HEK293 (cell line): Measurements from ENCODE around the gene CACNA1C.

ENCODE experiments used
- AEBP2 ChIP-seq: fragments of 450-650 bp; formaldehyde crosslinking; IDR thresholded peaks from 2 replicates; pipeline ENCODE4 v1.5.1; 2016; ENCODE audit warnings: missing biosample characterization, missing genetic modification characterization, borderline replicate concordance
- ATF2 ChIP-seq: fragments of 450-650 bp; formaldehyde crosslinking; IDR thresholded peaks from 2 replicates; pipeline ENCODE4 v1.5.1; 2016; ENCODE audit warnings: missing biosample characterization, missing genetic modification characterization, low read depth
- EGR2 ChIP-seq: fragments of 450-650 bp; formaldehyde crosslinking; IDR thresholded peaks from 2 replicates; pipeline ENCODE4 v1.5.1; 2016; ENCODE audit warnings: low read depth, missing biosample characterization, missing genetic modification characterization
- GFI1B ChIP-seq: fragments of 450-650 bp; formaldehyde crosslinking; IDR thresholded peaks from 2 replicates; pipeline ENCODE4 v1.5.1; 2016; ENCODE audit warnings: missing biosample characterization, missing genetic modification characterization
- GLI4 ChIP-seq: fragments of 450-650 bp; formaldehyde crosslinking; IDR thresholded peaks from 2 replicates; pipeline ENCODE4 v1.5.1; 2016; ENCODE audit warnings: missing biosample characterization, missing genetic modification characterization
- GLIS2 ChIP-seq: fragments of 450-650 bp; formaldehyde crosslinking; IDR thresholded peaks from 2 replicates; pipeline ENCODE4 v1.5.1; 2016; ENCODE audit warnings: missing biosample characterization, missing genetic modification characterization
- INSM2 ChIP-seq: fragments of 450-650 bp; formaldehyde crosslinking; IDR thresholded peaks from 2 replicates; pipeline ENCODE4 v1.5.1; 2016; ENCODE audit warnings: missing biosample characterization, missing genetic modification characterization
- MZF1 ChIP-seq: fragments of 450-650 bp; formaldehyde crosslinking; IDR thresholded peaks from 2 replicates; pipeline ENCODE4 v1.5.1; 2017; ENCODE audit warnings: missing biosample characterization, missing genetic modification characterization, borderline replicate concordance
- OSR2 ChIP-seq: fragments of 450-650 bp; formaldehyde crosslinking; IDR thresholded peaks from 2 replicates; pipeline ENCODE4 v1.5.1; 2016; ENCODE audit warnings: missing biosample characterization, missing genetic modification characterization
- PRDM10 ChIP-seq: fragments of 450-650 bp; formaldehyde crosslinking; IDR thresholded peaks from 2 replicates; pipeline ENCODE4 v1.5.1; 2016; ENCODE audit warnings: missing biosample characterization, missing genetic modification characterization
- PRDM6 ChIP-seq: fragments of 450-650 bp; formaldehyde crosslinking; IDR thresholded peaks from 2 replicates; pipeline ENCODE4 v1.5.1; 2017; ENCODE audit warnings: missing biosample characterization, missing genetic modification characterization
- SCRT1 ChIP-seq: fragments of 450-650 bp; formaldehyde crosslinking; IDR thresholded peaks from 2 replicates; pipeline ENCODE4 v1.5.1; 2016; ENCODE audit warnings: missing biosample characterization, missing genetic modification characterization, borderline replicate concordance
- ZBTB21 ChIP-seq: fragments of 450-650 bp; formaldehyde crosslinking; IDR thresholded peaks from 2 replicates; pipeline ENCODE4 v1.5.1; 2017; ENCODE audit warnings: missing biosample characterization, missing genetic modification characterization
- ZEB2 ChIP-seq: fragments of 450-650 bp; formaldehyde crosslinking; IDR thresholded peaks from 2 replicates; pipeline ENCODE4 v1.5.1; 2016; ENCODE audit warnings: missing biosample characterization, missing genetic modification characterization
- ZFHX2 ChIP-seq: fragments of 450-650 bp; formaldehyde crosslinking; conservative IDR thresholded peaks from 2 replicates; pipeline ENCODE4 v1.5.1; 2016; ENCODE audit warnings: missing biosample characterization, missing genetic modification characterization
- ZNF112 ChIP-seq: fragments of 450-650 bp; formaldehyde crosslinking; IDR thresholded peaks from 2 replicates; pipeline ENCODE4 v1.5.0; 2017; ENCODE audit warnings: missing biosample characterization, missing genetic modification characterization
- ZNF202 ChIP-seq: fragments of 450-650 bp; formaldehyde crosslinking; IDR thresholded peaks from 2 replicates; pipeline ENCODE4 v1.5.1; 2016; ENCODE audit warnings: missing biosample characterization, missing genetic modification characterization, borderline replicate concordance
- ZNF24 ChIP-seq: fragments of 450-650 bp; formaldehyde crosslinking; IDR thresholded peaks from 2 replicates; pipeline ENCODE4 v1.5.1; 2016; ENCODE audit warnings: missing biosample characterization, missing genetic modification characterization
- ZNF292 ChIP-seq: fragments of 450-650 bp; formaldehyde crosslinking; IDR thresholded peaks from 2 replicates; pipeline ENCODE4 v1.5.1; 2016; ENCODE audit warnings: low read depth, missing biosample characterization, missing genetic modification characterization, borderline replicate concordance
- ZNF398 ChIP-seq: fragments of 450-650 bp; formaldehyde crosslinking; IDR thresholded peaks from 2 replicates; pipeline ENCODE4 v1.5.1; 2017; ENCODE audit warnings: missing biosample characterization, missing genetic modification characterization
- ZNF423 ChIP-seq: fragments of 450-650 bp; formaldehyde crosslinking; IDR thresholded peaks from 2 replicates; pipeline ENCODE4 v1.5.1; 2016; ENCODE audit warnings: missing biosample characterization, missing genetic modification characterization
- ZNF548 ChIP-seq: fragments of 450-650 bp; formaldehyde crosslinking; IDR thresholded peaks from 2 replicates; pipeline ENCODE4 v1.5.1; 2016; ENCODE audit warnings: missing biosample characterization, missing genetic modification characterization
- ZNF560 ChIP-seq: fragments of 450-650 bp; formaldehyde crosslinking; IDR thresholded peaks from 2 replicates; pipeline ENCODE4 v1.5.1; 2017; ENCODE audit warnings: missing biosample characterization, missing genetic modification characterization, borderline replicate concordance
- ZNF561 ChIP-seq: fragments of 450-650 bp; IDR thresholded peaks from 2 replicates; pipeline ENCODE4 v1.5.1; 2018; ENCODE audit warnings: missing biosample characterization, missing genetic modification characterization, borderline replicate concordance
- ZNF610 ChIP-seq: fragments of 450-650 bp; formaldehyde crosslinking; IDR thresholded peaks from 2 replicates; pipeline ENCODE4 v1.5.1; 2016; ENCODE audit warnings: missing biosample characterization, missing genetic modification characterization, borderline replicate concordance
- ZNF621 ChIP-seq: fragments of 450-650 bp; formaldehyde crosslinking; IDR thresholded peaks from 2 replicates; pipeline ENCODE4 v1.5.1; 2017; ENCODE audit warnings: missing biosample characterization, missing genetic modification characterization
- ZNF629 ChIP-seq: fragments of 450-650 bp; formaldehyde crosslinking; IDR thresholded peaks from 2 replicates; pipeline ENCODE4 v1.5.1; 2017; ENCODE audit warnings: missing biosample characterization, missing genetic modification characterization
- ZNF776 ChIP-seq: fragments of 450-650 bp; formaldehyde crosslinking; IDR thresholded peaks from 2 replicates; pipeline ENCODE4 v1.5.0; 2017; ENCODE audit warnings: missing biosample characterization, missing genetic modification characterization, borderline replicate concordance
- ZSCAN23 ChIP-seq: fragments of 450-650 bp; formaldehyde crosslinking; IDR thresholded peaks from 2 replicates; pipeline ENCODE4 v1.5.1; 2016; ENCODE audit warnings: missing biosample characterization, missing genetic modification characterization

Gene CACNA1C

GRCh38 chr12:2198005-2198501 lies 145.3 kb downstream of the CACNA1C start (continued):
- TF ChIP-seq INSM2 (tag by site-specific recombination) (0 out of 2 replicates have a peak, but pooled peaks have one; percentile 36), AEBP2 (no peak), GFI1B (no peak), ZSCAN23 (tag by site-specific recombination) (no peak), OSR2 (tag by site-specific recombination) (peak; percentile 77), ZNF610 (tag by site-specific recombination) (no peak), ATF2 (tag by site-specific recombination) (0 out of 2 replicates have a peak, but pooled peaks have one; percentile 14), ZEB2 (0 out of 2 replicates have a peak, but pooled peaks have one; percentile 18), ZBTB21 (tag by site-specific recombination) (0 out of 2 replicates have a peak, but pooled peaks have one; percentile 34), PRDM6 (tag by site-specific recombination) (no peak), ZNF561 (tag by site-specific recombination) (no peak), ZNF621 (no peak), ZNF398 (tag by site-specific recombination) (0 out of 2 replicates have a peak, but pooled peaks have one; percentile 17), ZFHX2 (peak; percentile 53), ZNF292 (tag by site-specific recombination) (no peak), ZNF560 (tag by site-specific recombination) (no peak), MZF1 (no peak), GLIS2 (tag by site-specific recombination) (peak; percentile 48; the same call in 1 of the 2 replicates), EGR2 (tag by site-specific recombination) (peak; percentile 50), PRDM10 (peak; percentile 81), ZNF112 (tag by site-specific recombination) (no peak), ZNF423 (tag by site-specific recombination) (no peak), ZNF629 (tag by site-specific recombination) (0 out of 2 replicates have a peak, but pooled peaks have one; percentile 30), SCRT1 (no peak), GLI4 (tag by site-specific recombination) (no peak), ZNF202 (tag by site-specific recombination) (no peak), ZNF24 (no peak), ZNF548 (tag by site-specific recombination) (no peak), ZNF776 (tag by site-specific recombination) (no peak)
